NOMO-1 treated with dmso at 0.1 percent for 144 hours (cell line): ENCODE measurements around the gene UBE2S.

ENCODE experiments used
- DNase-seq: peaks from one replicate; lab custom pipeline; 2025; ENCODE audit not compliant: unreplicated experiment; lab: John Stamatoyannopoulos, UW

Gene UBE2S

DNA sequence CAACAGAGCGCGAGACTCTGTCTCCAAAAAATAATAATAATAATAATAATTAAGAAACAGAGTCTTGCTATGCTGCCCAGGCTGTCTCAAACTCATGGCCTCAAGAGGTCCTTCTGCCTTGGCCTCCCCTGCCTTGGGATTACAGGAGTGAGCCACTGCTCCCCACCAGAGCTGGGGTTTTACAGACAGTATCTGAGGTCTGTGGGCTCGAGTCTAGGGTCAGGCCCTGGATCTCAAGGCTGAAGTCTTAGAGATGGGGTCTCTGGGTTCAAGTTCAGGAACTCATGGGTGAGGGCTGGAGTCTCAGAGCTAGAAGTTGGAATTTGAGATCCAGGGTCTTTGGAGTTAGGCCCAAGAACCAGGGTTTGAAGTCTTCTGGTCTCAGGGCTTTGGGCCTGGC lies 40.8 kb downstream of the UBE2S start:
- no peak for DNase-seq

DNA sequence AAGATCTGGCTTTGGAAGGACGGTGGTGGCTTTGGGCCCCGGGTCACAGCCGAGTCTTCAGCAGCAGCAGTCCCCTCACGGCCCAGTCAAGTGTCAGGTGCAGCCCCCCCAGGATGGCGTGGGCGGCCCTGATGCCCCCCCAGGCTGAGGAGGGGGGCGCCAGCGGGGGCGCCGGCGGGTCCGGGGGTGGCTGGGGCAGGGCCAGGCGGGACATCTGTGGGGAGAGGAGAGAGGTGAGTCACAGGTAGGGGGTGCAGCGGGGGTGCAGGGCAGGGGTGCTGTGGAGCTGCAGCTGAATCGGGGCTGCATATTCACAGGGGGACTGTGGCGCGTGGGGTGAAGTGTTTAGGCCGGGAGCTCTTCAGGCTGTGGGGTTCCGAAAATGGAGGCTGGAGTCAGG lies 41.6 kb downstream of the UBE2S start:
- no peak for DNase-seq

DNA sequence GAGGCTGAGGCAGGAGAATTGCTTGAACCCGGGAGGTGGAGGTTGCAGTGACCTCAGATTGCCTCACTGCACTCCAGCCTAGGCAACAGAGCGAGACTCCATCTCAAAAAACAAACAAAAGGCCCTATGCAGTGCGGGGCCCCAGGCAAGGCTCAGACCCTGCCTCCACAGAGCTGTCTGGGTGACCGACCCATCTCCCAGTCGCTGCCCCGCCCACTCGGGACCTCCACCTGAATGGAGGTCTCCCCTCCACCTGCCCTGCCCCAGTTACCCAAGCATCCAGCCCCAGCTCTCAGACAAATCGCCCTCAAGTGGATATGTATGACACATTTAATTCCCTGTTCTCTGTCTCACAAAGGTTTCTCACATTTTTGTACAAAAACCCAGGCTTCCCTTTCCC lies 42.3 kb downstream of the UBE2S start:
- no peak for DNase-seq

DNA sequence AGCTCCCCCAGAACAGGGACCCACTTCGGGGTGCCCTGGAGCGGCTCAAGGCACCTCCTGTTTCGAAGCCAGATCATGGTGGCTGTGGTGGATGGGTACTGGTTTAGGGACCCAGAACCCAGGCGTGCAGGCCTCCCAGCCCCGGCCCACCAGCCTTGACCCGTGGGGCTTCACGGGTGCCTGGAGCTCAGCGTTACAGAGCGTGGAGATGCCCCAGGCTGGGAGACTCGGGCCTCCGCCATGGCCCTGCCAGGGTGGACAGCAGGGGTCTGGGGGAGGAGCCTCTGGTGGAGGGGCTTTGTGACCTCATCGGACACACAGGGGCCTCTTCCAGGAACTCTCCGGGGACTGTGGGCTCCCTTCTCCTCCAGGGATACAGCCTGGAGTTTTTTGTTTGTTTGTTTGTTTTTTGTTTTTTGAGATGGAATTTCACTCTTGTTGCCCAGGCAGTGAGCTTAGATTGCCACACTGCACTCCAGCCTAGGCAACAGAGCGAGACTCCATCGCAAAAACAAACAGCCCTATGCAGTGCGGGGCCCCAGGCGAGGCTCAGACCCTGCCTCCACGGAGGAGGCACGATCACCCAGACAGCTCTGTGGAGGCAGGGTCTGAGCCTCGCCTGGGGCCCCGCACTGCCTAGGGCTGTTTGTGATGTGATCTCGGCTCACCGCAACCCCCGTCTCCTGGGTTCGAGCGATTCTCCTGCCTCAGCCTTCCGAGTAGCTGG lies 44.4 kb downstream of the UBE2S start, which contains the start of gene GARIN5B:
TSS of gene GARIN5B (minus strand) at position 271 of the 727 bp plus-strand sequence. CDS start at position 77, 194 bp downstream.
- DNase-seq: no peak

DNA sequence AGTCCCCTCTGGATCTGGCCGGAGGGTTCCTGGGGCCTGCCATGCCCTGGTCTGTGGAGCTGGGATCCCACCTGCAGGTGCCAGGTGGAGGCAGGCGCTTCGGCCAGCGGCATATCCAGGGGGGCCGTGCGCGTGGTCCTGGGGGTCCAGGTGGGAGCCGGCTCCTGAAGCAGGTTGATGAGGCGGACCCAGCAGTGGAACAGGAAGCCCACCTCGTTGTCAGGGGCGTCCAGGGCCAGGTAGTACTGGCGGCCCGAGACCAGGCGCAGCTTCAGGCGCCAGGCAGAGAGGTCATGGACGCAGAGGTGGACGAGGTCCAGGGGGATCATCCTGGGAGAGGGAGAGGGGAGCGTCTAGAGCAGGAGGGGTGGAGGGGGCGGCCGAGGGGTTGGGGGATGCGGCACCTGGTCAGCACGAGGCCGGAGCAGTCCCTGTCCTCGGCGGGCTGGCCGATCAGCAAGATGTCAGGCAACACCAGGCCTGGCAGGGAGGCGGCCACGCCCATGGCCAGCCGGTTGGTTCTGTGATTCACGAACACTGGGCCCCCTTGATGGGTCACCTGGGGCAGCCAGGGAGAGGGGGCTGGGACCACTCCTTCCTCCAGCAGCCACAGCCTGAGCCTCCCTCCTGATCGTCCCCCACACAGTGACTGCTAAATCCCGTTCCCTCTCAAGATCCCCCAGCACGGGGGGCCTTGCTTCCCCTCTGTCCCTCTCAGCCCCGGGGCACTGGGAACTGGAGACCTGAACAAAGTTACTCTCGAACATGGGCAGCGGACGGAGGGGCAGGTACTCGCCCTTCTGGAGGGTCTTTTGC lies 45.2 kb downstream of the UBE2S start:
- no peak for DNase-seq

DNA sequence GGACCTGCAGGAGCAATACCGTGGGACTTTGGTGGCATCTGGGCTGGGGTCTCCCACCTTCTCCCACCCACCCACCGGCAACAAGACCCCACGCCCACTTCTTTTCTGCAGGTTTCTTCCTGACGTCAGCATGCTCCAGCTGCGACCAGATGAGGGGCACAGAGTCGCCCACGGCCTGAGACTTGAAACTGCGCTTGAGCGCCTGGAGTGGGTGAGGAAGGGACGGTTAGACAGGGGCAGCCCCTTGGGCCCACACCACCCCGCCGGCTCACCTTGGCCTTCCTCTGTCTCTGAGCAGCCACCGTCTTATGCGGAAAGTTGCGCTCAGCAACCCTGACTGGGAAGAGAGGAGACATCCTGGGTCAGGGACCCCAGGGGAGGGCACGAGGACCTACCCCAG lies 46.7 kb downstream of the UBE2S start:
- no peak for DNase-seq

DNA sequence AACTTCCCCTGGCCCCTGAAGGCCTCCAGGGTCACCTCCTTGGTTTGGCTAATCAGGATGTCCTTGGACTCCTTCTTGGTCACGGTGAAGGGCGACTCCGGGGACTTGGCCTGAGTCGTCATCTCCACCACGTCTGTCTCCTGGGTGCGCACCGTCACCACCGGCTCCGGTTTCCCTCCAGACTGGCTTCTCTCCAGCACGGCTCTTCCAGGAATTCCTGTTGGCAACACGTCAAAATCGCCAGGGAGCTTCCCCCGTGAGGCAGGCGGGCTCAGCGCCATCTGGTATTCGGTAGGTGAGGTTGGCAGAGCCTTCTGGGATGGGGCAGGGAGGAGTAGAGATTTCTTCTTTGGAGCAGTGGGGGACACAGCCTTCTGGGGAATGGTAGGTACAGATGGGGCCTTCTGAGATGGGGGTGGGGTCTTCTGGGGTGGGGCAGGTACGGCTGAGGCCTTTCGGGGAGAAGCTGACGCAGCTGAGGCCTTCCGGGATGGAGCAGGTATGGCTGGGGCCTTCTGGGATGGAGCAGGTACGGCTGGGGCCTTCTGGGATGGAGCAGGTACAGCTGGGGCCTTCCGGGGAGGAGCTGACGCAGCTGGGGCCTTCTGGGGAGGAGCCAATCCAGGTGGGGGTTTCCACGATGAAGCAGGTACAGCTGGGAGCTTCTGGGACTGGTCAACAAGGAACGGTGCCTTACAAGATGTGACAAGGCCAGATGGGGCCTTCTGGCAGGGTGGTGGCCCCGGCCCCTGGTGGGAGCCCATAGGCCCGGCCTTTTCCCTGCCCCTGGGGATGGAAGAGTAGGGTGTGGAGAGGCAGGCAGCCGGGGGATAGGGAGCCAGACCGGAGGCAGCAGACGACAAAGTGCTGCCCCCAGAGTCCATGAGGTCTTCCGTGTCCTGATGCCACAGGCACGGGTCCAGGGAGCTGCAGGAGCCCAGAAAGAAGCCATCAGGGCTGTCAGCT lies 48.4 kb downstream of the UBE2S start:
- DNase-seq: no peak

DNA sequence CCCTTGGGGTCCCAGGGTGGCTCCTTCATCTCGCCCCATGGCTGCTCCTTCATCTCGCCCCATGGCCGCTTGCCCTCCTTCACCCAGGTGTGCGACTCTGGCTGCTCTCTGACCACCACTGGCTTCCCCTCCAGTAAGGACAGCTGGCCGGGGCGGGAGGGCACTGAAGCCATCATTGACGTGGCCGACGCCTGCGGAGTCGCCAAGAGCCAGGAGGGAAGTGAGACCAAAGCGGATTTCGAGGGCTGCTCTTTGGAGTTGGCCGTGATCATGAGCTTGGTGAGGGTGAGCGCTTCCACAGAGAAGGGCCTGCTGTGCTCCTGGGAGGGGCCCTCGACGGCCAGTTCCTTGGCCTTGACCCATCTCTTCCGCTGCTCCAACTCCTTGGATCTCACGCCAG lies 49.1 kb downstream of the UBE2S start:
- no peak for DNase-seq

DNA sequence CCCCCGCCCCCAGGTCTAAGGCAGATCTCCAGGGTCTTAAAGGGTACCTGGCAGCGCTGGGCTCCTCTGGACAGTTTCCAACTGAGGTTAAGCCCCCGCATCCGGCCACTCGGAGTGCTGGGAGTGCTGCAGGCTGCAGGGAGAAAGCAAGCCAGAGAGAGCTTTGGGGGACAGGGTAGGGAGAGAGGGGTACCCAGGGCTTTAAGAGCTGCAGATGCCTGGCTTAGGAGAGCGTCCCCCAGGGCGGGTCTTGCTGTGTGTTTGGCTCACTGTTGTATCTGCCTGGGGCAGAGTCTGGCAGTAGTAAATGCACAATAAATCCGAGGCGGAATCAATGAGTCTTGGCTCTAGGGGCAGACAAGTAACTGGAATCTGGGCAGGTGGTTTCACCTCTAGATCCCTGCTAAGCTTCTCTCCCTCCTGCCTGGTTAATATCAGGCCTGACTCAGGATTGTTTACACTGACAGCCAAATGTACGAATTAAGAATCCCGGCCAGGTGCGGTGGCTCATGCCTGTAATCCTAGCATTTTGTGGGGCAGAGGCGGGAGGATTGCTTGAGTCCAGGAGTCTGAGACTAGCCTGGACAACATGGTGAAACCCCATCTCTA lies 52.3 kb downstream of the UBE2S start:
- DNase-seq: no peak

DNA sequence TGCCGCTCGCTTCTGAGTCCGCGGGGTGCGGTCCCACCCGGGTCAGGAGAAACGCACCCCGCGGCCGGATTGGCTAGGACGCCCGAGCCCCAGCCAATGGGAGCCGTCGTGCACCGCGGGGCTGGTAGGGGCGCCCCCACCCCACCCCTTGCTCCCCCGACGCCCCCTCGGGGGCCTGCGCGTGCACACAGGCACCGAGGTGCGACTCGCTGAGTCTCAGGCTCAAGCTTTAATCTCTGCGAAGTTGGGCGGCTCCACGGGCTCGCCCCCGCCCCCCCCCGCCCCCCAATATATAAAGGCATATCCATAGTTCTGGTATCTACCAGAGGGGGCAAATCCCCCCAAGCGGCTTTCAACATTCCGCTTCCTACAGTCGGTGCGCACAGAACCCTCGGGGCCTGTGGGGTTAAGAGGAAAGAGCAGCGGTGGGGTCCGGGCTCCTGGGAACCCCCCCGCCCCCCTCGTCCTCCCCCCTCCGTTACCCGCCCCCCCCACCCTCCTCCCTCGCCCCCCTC lies 52.8 kb downstream of the UBE2S start, which contains the start of gene COX6B2:
TSS of gene COX6B2 (minus strand) at position 22 of the 515 bp plus-strand sequence. CDS start 198 bp downstream, outside the sequence.
- no peak for DNase-seq

DNA sequence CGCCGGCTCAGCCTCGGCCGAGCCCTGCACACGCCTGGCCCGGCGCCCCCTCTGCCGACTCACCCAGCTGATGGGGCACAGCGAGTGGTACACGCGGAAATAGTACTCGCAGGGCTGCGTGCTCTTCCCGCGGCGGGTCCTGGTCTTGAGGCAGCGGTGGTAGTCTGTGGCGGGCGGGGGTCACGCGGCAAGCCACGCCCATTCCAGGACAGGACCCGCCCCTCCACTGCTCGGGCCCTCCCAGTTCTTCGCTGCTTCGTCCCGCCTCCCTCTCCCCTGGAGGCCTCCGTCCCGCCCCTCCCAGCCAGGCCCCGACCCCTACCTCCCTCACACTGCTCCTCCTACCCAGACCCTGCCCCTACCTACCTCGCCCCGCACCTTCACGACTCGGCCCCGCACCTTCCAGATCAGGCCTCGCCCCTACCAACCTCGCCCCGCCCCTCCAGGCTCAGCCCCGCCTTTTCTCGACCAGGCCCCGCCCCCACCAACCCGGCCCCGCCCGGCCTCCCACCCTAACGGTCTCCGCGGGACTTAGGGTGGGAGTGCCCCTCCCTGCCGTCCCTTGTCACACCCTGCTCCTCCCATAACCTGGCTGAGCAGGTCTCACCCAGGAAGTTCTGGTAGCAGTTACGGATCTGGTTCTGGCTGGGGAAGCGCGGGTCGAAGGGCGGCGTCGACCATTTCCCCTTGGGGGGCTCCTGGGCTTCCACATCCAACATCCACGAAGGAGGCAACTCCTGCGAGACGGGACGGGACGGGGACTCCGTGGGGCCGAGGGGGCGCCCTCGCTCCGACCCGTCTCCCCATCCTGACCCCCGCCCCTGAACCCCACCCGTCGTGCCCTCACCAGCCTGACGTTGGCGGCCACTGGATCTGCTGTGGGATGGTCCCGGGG lies 53.5 kb downstream of the UBE2S start:
- DNase-seq: peak; percentile 41

DNA sequence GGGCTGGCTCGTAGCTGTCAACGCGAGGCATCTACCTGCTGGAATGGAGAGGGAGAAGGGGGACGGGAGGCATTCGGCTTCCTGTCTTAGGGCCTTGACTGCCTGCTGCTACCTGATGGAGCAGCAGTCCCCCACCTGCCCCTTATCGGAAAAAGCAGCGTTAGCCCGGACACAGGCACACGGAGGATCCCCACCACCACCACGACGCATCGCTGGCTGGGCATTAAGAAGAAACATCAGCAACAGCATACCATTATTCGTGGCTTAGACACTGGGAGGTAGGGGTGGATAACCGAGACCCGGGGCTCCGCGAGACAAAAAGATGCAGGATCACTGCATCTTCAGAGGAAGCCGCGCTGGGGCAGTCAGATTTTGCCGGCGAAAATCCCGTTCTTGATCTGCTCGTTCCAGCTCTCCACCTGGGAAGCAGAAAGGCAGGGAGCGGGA lies 54.2 kb downstream of the UBE2S start:
- no peak for DNase-seq

DNA sequence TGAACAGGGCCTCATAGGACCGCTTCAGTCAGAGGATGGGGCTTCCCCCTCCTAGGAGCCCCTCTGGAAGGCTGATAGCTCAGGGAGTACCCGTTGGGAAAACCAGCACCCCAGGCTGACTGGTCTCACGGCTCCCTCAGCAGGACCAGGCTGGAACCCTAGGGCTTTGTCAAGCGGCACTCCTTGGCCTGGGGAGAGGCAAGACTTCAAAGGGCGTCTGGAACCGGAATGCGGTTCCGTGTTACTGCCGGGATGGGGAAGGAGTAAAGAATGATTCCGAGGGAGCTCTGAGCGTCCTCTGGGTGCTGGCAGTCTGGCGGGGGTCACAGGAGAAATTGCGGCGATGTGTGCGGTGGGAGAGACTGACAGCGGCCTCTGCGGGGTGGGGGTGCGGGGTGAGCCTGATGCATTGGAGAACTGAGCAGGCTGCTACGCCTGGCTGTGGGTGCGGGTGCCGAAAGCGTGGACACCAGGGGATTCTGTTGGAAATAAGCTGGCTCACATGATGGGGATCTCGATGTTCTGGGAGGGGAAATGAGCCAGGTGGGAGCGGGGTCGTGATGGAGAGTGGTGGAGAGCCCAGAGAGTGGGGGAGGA lies 54.9 kb downstream of the UBE2S start:
- no peak for DNase-seq

DNA sequence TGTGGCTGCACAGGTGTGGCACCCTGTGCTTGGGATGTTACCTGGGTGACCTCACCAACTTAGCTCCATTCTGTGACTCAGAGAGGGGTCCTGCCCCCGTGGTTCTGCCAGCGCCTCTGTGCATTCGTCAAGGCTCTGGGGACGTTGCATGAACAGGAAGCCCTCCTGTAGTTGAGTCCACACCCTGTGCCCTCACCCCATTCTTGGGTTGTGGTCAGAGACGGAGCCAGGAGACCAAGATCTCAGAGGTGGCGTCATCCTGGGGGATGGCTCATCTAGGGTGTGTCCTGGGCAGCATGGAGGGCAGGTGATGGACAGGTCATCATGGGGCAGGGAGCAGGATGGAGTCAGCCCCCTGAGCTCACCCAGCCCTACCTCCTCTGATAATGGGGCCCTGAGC lies 55.5 kb downstream of the UBE2S start:
- DNase-seq: no peak

DNA sequence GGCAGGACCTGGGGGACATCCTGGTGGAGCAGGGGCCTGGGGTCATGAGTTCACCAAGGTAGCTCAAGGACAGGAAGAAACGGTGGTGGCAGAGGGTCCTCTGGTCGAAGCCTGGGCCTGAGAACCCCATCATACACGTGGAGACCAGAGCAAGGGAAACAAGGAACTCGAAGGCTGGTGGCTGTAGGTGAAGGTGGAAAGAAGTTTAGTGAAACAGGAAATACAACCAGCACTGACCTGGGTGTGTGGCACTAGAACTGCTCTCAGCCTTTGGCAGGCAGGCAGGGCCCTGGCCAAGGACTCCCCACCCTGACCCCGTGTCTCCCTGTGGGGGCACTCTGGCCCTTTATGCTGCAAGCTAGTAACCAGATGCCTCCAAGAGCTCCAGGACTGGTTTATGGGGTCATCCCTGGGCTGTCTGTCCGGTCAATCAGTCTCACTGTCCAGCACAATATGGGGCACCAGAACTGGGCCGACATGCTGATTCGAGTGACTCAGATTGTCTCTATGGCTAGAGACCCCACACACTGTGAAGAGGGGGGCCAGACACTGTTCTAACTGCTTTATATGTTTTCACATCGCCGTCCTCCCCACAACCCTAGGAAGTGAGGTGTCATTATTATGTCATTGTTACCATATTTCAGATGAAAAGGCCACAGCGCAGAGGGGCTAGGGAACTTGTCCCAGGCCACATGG lies 56.8 kb downstream of the UBE2S start:
- no peak for DNase-seq
